ENCODE data around the gene KLK8. TPM values are rescaled to one million over a fixed set of nuclear protein-coding genes. Genes with fewer than 3 reads are reported as not detected.

Gene KLK8
- total RNA-seq, 2 donors from 2014 or later = 2.9 TPM; not detected in 1

DNA sequence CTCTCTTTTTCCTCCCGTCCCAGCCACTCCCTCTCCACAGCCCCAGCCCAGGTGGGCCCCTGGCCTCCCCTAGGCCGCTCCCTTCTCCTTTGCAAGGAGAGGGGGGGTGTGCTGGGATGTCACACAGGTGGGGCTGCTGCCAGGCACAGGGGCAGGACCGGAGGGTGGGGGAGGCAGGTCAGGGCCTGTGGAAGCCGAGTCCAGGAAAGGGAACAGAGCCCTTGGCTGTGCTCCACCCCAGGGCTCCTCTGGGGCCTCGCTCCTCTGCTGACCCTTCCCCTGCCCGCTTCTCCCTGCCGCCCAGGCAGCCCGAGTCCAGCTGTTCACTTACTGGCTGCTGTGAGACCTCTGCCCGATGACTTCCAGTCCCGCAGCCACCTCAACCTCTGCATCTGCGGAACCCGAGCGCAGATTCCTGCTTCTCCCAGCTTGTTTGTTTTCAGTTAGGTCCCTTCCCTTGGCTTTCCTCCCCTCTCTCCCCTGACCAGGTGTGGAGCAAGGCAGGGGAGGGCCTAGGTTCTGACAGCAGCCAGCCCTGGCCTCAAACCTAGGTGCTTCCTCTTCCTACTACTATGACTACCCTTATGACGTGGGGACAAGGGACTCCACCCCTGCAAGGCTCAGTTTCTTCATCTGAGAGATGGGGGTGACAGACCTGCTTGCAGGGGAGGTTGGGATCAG lies 25.9 kb upstream of the KLK8 start:
- Histone ChIP-seq H3K4me3 (no peak overlapping the region), H3K4me1 (no peaks in the 10 kb centered on the region), H3K36me3 (no peaks in the 10 kb centered on the region), H3K27ac (no peak overlapping the region), H3K9me3 (no peaks in the 10 kb centered on the region), H3K27me3 (no peaks in the 10 kb centered on the region)
- no peak for DNase-seq (ENCODE audit: low spot score)
- TF ChIP-seq, protein P1, sequence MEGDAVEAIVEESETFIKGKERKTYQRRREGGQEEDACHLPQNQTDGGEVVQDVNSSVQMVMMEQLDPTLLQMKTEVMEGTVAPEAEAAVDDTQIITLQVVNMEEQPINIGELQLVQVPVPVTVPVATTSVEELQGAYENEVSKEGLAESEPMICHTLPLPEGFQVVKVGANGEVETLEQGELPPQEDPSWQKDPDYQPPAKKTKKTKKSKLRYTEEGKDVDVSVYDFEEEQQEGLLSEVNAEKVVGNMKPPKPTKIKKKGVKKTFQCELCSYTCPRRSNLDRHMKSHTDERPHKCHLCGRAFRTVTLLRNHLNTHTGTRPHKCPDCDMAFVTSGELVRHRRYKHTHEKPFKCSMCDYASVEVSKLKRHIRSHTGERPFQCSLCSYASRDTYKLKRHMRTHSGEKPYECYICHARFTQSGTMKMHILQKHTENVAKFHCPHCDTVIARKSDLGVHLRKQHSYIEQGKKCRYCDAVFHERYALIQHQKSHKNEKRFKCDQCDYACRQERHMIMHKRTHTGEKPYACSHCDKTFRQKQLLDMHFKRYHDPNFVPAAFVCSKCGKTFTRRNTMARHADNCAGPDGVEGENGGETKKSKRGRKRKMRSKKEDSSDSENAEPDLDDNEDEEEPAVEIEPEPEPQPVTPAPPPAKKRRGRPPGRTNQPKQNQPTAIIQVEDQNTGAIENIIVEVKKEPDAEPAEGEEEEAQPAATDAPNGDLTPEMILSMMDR (IDR thresholded peaks at IDR 0.05) = no peak

DNA sequence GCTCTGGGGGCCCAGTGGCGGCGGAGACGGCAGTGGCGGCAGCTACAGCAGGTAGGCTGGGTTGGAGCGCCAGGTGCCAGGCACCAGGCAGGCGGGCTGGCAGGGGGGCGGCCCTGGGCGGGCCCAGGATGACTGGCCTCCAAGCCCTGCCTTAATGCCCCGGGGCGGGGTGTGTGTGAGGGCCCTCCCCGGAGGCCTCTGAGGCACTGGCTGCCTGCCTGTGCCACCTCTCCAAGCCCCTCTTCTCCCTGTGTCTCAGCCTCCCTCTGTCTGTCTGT lies 25.1 kb upstream of the KLK8 start, which contains the start of gene KLK11:
Gene KLK11, minus strand, starts transcription at position 63 of the 278 bp plus-strand sequence. CDS start 985 bp downstream, outside the sequence.
- H3K27me3 ChIP-seq = no peaks in the 10 kb centered on the region
- DNase-seq (ENCODE audit: low spot score) = no peak
- no peaks in the 10 kb centered on the region for H3K4me1 ChIP-seq
- H3K27ac ChIP-seq = no peak within 1 kb of the TSS
- H3K4me3 ChIP-seq = no peak within 1 kb of the TSS
- H3K36me3 ChIP-seq = no peaks in the 10 kb centered on the region
- H3K9me3 ChIP-seq = no peaks in the 10 kb centered on the region
- TF ChIP-seq, protein P1 (IDR thresholded peaks at IDR 0.05) = no peak

DNA sequence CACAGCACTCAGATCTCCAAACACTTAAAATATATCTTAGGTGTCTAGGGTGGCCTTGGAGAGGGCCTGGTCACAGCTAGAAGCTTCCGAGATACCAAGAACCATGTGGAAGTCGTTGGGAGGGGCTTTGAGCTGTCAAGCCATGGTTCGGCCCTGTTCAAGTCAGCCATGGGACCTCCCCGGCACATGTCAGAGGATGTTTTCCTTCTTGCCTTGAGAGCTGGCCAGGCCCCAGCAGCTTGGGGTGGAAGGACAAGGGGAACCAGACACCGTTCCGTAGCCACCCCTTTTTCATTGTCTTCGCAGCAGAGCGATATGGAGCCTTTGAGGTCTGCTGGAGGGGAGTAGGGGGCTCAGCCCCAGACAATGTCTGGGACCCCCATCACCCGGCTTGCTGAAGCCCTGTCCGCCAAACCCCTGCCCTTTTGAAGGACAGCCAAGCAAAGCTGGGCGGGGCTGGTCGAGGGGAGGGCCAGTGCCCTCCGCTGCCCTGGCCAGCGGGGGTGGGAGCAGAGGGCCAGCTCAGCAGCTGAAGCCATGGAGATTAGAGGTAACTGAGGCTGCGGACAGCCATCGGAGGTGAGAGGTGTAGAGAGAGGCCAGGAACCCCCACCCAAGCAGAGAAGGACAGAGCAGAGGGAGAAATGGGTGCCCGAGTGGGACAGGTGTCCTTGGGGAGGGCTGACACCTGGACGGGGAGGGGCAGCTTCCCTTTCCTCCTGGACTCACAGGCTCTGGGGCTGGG lies 24.6 kb upstream of the KLK8 start:
- H3K4me3 ChIP-seq = no peak overlapping the region

DNA sequence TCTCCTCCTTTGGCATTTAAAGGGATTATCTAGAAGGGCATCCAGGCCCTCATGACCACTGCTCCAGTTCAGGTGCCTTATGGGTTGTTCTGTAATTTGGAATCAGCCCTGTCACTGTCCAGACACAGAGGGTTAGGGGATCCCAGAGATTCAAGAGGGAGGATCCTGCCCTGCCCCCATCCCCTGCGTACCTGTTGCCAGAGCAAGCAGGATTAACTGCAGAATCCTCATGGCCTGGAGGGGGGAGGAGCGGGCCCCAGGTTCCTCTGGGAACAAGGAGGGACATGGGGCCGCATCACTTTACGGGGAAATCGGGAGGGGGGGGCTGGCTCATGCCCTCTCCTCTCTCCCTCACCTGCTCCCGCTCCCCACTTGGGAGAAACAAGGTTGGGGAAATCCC lies 24.0 kb upstream of the KLK8 start:
- Histone ChIP-seq H3K27ac (no peak overlapping the region), H3K4me3 (no peak overlapping the region), H3K9me3 (no peaks in the 10 kb centered on the region), H3K36me3 (no peaks in the 10 kb centered on the region), H3K27me3 (no peaks in the 10 kb centered on the region), H3K4me1 (no peaks in the 10 kb centered on the region)
- DNase-seq (ENCODE audit: low spot score) = no peak
- TF ChIP-seq, protein P1 (IDR thresholded peaks at IDR 0.05) = no peak

More for the DNA sequence above, 24.6 kb upstream of the KLK8 start:
- TF ChIP-seq, protein P1 (IDR thresholded peaks at IDR 0.05) = no peak
- DNase-seq (ENCODE audit: low spot score) = no peak
- Histone ChIP-seq H3K9me3 (no peaks in the 10 kb centered on the region), H3K4me1 (no peaks in the 10 kb centered on the region), H3K27me3 (no peaks in the 10 kb centered on the region), H3K27ac (no peak overlapping the region), H3K36me3 (no peaks in the 10 kb centered on the region)

DNA sequence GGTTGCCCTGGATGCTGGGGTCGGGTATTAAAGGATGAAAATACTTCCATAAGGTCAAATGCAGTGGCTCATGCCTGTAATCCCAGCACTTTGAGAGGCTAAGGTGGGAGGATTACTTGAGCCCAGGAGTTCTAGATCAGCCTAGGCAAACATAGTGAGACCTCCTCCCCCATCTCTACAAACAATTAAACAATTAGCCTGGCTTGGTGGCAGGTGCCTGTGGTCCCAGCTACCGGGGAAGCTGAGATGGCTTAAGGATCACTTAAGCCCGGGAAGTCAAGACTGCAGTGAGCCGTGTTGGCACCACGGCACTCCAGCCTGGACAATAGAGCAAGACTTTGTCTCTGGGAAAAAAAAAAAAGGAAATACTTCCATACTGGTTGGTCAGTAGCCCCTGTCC lies 23.5 kb upstream of the KLK8 start:
- TF ChIP-seq, protein P1 (IDR thresholded peaks at IDR 0.05) = no peak

More for the DNA sequence above, 23.5 kb upstream of the KLK8 start:
- DNase-seq (ENCODE audit: low spot score) = no peak
- H3K4me3 ChIP-seq = no peak overlapping the region
- H3K27me3 ChIP-seq = no peaks in the 10 kb centered on the region
- H3K9me3 ChIP-seq = no peaks in the 10 kb centered on the region
- H3K4me1 ChIP-seq = peaks cover 0 to under 1% of the 10 kb centered on the region in 2 donors
- H3K36me3 ChIP-seq = no peaks in the 10 kb centered on the region
- H3K27ac ChIP-seq = no peak overlapping the region
